GM21529 (cell line): ENCODE measurements around the gene SALL3.
"Not testable (repeated sequence)": the region's sequence is repeated elsewhere in the genome, so short reads cannot be mapped to it uniquely, and the experiment has no call there.

ENCODE experiments used
- ATAC-seq: cut with Tn5 transposase; IDR thresholded peaks from one replicate; pipeline ENCODE4 v1.9.1; 2021; ENCODE audit not compliant: unreplicated experiment

Gene SALL3

GRCh38 chr18:78979730-78980278 lies at the start of gene SALL3:
Gene SALL3 (plus strand): TSS chr18:78979818. CDS start chr18:78980275, 457 bp downstream.
- no peak for ATAC-seq

DNA sequence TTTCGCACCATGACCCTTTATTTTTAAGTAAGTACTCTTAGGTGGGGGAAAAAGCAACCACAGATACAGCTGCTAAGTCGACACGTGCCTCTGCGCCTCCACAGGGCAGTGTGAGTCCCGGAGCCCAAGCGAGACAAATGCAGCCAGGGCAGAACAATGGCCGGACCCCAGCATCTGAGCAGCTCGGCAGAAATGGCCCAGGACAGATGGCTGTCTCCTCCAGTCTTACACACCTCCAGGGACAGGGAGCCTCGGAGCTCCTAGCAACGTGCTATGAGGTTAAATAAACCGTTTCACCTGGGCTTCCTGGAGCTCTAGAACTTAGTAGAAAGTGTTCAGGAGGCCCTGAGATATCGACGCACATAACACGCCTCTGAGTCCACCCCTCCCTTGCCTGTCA lies 47.3 kb upstream of the SALL3 start:
- no peak for ATAC-seq

- no peak for ATAC-seq
Observed at GRCh38 chr18:78934003-78934402, 45.6 kb upstream of the SALL3 start.

GRCh38 chr18:78934551-78935225 lies 44.9 kb upstream of the SALL3 start:
- no peak for ATAC-seq

DNA sequence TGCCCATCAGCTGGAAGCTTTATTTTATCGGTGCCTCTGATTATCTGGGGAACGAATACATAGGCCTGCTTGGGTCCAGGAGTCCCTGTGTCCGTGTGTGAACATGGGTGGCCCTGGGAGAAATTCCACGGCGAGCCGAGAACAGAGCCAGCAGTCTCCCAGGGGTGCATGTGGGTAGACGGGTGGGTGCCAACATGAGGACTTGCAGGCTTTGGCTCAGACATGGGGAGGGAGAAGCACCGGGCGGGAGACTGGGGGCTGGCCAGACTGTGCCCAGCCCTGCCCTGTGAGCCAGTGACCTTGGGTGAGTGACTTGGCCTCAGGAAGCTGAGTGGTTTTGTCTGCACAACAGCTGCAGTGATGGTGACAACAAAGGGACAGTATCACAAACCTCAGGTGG lies 44.2 kb upstream of the SALL3 start:
- ATAC-seq: no peak

DNA sequence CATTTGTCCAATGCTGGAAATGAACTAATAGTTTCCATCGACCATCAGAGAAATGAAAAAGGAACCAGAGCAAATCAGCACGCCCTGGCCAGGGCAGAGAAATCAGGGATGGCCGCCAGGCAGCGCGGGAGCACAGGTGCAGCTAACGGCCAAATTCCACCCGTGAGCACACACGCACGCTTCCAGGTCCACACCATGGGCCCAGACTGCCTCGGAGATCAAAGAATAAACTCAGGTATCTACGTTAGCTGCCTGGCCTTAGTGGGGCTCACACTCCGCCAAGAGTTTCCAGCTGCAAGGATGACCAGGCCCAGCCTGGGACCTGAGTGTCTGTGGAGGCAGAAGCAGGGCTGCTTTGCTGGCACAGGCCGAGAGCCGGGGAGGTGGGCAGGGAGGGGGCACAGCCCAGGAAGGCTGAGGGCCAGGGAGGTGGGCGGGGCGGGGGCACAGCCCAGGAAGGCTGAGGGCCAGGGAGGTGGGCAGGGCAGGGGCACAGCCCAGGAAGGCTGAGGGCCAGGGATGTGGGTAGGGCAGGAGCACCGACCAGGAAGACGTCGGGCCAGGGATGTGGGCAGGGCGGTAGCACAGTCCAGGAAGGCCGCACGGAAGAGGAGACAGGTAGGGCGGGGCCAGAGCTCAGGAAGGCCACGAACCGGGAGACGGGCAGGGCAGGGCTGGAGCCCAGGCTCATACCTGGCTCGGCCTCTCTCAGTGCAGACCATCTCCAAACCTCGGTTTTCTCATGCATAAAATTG lies 43.2 kb upstream of the SALL3 start:
- no peak for ATAC-seq

- no peak for ATAC-seq
Observed at GRCh38 chr18:78937166-78937565, 42.5 kb upstream of the SALL3 start.

GRCh38 chr18:78939105-78939504 lies 40.5 kb upstream of the SALL3 start:
- ATAC-seq: no peak

DNA sequence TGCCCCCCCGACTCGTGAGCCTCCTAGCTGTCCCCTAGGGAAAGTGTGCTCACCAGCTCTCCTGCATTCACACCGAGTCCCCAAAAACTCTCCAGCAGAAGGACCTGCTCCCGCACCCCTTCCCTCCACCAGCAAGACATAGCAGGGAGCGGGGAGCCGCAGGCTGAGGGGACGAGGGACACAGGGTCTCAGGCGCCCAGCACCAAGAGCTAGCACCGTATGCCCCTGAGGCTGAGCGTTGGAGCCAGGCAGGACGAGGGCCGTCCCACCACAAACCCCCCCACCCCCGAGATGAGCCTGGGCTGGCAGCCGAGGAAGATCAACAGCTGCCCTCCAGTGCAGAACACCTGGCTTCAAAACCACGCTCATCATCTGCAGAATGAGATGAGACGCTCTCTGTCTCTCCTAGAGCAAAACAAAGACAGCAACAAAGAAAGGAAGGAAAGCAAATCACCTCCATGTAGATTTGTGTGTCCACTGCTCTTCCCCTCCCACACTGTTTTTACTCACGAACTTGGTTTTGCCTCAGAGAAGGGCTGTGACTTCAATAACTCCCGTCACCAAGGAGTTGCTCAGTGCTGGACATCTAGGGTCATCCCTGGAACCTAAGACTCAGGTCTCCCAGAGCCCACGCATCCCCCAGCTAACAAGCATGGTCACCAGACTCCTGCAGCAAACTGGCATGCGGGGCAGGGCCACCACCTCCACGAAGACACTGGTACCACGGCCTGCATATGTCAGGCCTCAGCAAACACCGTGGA lies 39.7 kb upstream of the SALL3 start:
- no peak for ATAC-seq

DNA sequence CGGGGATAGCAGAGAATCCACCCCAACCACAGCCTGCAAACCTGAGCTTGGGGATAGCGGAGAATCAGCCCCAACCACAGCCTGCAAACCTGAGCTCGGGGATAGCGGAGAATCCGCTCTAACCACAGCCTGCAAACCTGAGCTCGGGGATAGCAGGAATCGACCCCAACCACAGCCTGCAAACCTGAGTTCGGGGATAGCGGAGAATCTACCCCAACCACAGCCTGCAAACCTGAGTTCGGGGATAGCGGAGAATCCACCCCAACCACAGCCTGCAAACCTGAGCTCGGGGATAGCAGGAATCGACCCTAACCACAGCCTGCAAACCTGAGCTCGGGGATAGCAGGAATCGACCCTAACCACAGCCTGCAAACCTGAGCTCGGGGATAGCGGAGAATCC lies 37.4 kb upstream of the SALL3 start:
- ATAC-seq: not testable (repeated sequence)

GRCh38 chr18:78945628-78946027 lies 34.0 kb upstream of the SALL3 start:
- no peak for ATAC-seq

DNA sequence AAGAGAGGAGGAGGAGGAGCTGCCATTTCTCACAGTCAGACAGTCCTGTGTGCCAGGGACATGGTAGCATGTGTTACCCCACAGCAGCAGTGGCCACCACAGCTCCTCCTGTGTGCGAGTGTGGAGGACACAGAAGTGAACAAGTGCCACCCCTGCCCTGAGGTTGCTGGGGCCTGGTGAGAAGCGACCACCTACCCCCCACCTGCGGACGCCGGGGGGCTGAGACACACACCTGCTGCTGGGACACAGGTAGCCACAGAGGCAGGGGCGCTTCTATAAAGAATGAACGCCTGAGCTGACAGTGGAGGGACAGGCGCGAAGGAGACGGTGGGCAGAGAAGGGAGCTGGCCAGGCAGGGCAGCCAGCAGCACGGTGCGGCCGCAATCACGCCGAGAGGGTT lies 32.3 kb upstream of the SALL3 start:
- ATAC-seq: no peak

- ATAC-seq: no peak
Observed at GRCh38 chr18:78948221-78948620, 31.4 kb upstream of the SALL3 start.

DNA sequence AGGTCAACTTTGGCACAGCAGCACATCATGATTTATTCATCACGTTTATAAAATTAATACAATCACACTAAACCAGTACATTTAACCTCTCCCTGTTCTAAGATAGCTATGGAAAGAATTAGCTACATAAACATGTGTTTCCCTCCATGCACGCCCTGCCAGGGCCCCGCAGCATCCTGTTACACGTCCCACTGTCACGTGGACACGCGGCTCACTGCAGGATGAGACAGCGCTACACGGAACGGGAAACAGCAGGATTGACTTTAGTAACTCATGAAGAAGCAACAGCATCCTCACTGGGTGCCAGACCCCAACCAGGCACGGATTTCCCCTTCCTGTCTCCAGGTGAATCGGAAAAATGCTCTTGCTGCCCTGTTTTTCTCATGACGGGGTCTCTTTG lies 30.9 kb upstream of the SALL3 start:
- ATAC-seq: no peak

GRCh38 chr18:78949216-78949615 lies 30.4 kb upstream of the SALL3 start:
- no peak for ATAC-seq

DNA sequence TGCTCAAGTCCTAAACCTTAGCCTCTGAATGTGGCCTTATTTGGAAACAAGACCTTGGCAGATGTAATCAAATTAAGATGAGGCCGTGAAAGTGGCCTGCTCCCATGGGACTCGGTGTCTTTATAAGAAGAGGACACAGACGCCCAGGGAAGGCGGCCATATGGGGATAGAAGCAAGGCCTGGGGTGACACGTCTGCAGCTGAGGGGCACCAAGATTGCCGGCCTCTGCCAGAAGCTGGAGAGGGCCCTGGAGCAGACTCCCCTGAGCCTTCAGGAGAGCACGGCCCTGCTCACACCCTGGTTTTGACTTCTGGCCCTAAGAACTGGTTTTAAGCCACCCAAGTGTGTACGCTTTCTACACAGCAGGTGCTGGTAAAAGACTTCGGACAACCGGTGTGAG lies 29.2 kb upstream of the SALL3 start:
- no peak for ATAC-seq

DNA sequence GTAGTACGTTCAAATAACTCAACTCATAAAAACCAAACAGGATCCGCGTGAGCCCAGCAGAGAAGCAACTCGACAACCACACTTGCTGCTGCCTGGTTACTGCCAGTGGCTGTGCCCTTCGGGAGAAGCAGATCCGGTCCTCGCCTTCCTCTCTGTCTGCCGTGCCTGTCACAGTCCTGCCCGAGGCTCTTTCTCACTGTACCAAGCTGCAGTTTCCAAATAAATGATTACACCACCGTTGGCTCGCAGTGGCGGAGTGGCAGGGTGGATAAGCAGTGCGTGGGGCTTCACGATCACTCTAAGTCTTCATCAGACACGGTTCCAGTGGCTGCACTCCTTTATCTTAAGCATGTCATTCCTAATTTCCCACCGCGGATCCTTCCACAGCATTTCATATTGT lies 26.1 kb upstream of the SALL3 start:
- no peak for ATAC-seq

DNA sequence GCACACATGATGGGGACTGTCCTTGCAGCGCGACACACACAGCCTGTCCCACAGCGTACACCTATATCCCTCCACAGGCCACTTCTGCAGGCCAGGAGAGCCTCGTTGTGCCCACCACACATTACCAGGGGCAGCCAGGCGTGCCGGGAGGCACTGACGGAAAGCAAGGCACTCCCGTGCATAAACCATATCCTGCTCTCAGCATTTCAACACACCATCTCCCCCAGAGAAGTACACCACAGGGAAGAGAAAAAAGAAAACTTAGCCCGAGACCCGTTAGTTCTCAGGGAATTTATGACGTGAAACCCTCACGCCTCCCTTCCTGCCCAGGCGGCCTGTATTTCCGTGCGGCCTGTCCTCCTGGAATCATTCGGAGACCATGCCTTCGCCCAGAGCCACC lies 24.6 kb upstream of the SALL3 start:
- ATAC-seq: no peak

GRCh38 chr18:78957140-78957539 lies 22.5 kb upstream of the SALL3 start:
- ATAC-seq: no peak

DNA sequence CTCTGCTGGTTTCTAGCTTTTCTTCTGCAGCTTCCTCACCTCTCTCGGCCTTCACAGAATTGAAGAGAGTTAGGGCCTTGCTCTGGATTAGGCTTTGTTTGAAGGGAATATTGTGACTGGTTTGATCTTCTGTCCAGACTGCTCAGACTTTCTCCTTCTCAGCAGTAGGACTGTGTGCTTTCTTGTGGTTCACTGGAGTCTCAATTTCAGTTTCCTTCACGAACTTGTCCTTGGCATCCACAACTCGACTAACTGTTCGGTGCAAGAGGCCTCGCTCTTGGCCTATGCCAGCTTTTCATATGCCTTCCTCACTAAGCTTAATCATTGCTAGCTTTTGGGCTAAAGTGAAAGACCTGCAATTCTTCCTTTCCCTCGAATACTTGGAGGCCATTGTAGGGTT lies 18.9 kb upstream of the SALL3 start:
- no peak for ATAC-seq

DNA sequence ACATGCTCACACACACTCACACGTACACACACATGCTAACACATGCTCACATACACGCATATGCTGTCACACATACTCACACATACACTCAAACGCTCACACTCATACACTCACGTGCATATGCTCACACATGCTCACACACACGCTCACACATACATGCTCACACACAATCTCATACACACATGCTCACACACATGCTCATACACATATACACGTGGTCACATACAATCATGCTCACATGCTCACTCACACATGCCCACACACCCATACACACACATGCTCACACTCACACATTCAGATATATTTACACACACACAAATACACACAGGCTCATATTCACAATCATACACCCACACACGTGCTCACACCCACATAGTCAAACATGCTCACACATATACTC lies 17.5 kb upstream of the SALL3 start:
- no peak for ATAC-seq

DNA sequence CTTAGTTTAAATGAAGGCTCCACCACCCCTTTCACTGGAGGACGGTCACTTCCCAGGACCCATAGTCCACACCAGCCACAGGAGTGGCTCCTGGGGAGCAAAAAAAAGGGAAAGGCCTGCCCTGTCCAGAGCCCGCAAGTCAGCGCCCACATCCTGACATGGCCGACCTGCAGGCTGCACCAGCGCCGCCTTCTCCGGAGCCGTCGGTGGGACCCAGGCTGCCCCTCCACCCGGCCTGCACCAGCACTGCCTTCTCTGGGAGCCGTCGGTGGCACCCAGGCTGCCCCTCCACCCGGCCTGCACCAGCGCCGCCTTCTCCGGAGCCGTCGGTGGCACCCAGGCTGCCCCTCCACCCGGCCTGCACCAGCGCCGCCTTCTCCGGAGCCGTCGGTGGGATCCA lies 14.9 kb upstream of the SALL3 start:
- not testable (repeated sequence) for ATAC-seq
